ENCODE data around the gene ADAMTSL1. TPM values are rescaled to one million over a fixed set of nuclear protein-coding genes. Genes with fewer than 3 reads are reported as not detected.

Gene ADAMTSL1
- total RNA-seq, 4 donors from 2014 or later, result 0.32 to 2.3 (median 1.3) TPM

DNA sequence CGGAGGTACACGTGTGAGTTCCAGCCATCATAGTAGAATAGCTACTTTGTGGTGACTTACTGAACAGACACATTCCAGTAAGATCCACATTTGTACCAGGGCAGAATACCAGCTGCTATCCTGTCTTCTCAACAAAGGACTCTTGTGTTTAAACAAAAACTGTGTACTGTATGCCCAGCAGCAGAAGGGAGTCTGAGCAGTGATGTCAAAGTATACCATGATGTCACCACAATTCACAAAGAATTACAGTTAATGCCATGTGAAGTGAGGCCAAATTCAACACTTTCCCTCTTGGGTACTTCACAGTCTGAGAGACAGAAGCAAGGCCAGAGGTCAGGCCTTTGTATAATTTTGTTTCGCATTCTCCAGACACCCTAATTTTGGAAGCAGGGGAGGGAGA lies 137.0 kb downstream of the ADAMTSL1 start:
- no peak overlapping the region for H3K27ac ChIP-seq
- TF ChIP-seq POLR2A (IDR thresholded peaks at IDR 0.05) (no peak), POLR2AphosphoS5 (IDR thresholded peaks at IDR 0.05) (no peak), EP300 (IDR thresholded peaks at IDR 0.05) (no peak)
- TF ChIP-seq, protein P1, sequence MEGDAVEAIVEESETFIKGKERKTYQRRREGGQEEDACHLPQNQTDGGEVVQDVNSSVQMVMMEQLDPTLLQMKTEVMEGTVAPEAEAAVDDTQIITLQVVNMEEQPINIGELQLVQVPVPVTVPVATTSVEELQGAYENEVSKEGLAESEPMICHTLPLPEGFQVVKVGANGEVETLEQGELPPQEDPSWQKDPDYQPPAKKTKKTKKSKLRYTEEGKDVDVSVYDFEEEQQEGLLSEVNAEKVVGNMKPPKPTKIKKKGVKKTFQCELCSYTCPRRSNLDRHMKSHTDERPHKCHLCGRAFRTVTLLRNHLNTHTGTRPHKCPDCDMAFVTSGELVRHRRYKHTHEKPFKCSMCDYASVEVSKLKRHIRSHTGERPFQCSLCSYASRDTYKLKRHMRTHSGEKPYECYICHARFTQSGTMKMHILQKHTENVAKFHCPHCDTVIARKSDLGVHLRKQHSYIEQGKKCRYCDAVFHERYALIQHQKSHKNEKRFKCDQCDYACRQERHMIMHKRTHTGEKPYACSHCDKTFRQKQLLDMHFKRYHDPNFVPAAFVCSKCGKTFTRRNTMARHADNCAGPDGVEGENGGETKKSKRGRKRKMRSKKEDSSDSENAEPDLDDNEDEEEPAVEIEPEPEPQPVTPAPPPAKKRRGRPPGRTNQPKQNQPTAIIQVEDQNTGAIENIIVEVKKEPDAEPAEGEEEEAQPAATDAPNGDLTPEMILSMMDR (IDR thresholded peaks at IDR 0.05), result no peak
- H3K4me1 ChIP-seq, result peaks cover 3% of the 10 kb centered on the region
- DNase-seq (ENCODE audit: low spot score in 2 of 2), result no peak
- no peak overlapping the region for H3K4me3 ChIP-seq
- H3K36me3 ChIP-seq, result no peaks in the 10 kb centered on the region
- H3K9me3 ChIP-seq, result no peaks in the 10 kb centered on the region
- H3K27me3 ChIP-seq, result no peaks in the 10 kb centered on the region
- WGBS, result 80% methylated on average over 3 of the region's 3 CpGs

GRCh38 chr9:18611971-18612370 lies 138.0 kb downstream of the ADAMTSL1 start:
- Histone ChIP-seq H3K27ac (no peak overlapping the region), H3K4me3 (no peak overlapping the region), H3K4me1 (no peaks in the 10 kb centered on the region), H3K36me3 (no peaks in the 10 kb centered on the region), H3K27me3 (no peaks in the 10 kb centered on the region), H3K9me3 (no peaks in the 10 kb centered on the region)
- no peak for TF ChIP-seq EP300 (IDR thresholded peaks at IDR 0.05)
- TF ChIP-seq, protein P1 (IDR thresholded peaks at IDR 0.05), result no peak
- no peak for TF ChIP-seq POLR2AphosphoS5 (IDR thresholded peaks at IDR 0.05)
- TF ChIP-seq POLR2A (IDR thresholded peaks at IDR 0.05), result no peak
- no peak for DNase-seq (ENCODE audit: low spot score in 2 of 2)

- no peak overlapping the region for H3K27ac ChIP-seq
- no peak overlapping the region for H3K4me3 ChIP-seq
- no peaks in the 10 kb centered on the region for H3K4me1 ChIP-seq
- no peak for DNase-seq (ENCODE audit: low spot score in 2 of 2)
- H3K27me3 ChIP-seq, result no peaks in the 10 kb centered on the region
- WGBS, result 90% methylated on average over 6 of the region's 6 CpGs
- TF ChIP-seq POLR2AphosphoS5 (IDR thresholded peaks at IDR 0.05) (no peak), EP300 (IDR thresholded peaks at IDR 0.05) (no peak), POLR2A (IDR thresholded peaks at IDR 0.05) (no peak)
- TF ChIP-seq, protein P1 (IDR thresholded peaks at IDR 0.05), result no peak
- no peaks in the 10 kb centered on the region for H3K9me3 ChIP-seq
- no peaks in the 10 kb centered on the region for H3K36me3 ChIP-seq
These were observed 140.2 kb downstream of the ADAMTSL1 start for GRCh38 chr9:18614116-18614515.

DNA sequence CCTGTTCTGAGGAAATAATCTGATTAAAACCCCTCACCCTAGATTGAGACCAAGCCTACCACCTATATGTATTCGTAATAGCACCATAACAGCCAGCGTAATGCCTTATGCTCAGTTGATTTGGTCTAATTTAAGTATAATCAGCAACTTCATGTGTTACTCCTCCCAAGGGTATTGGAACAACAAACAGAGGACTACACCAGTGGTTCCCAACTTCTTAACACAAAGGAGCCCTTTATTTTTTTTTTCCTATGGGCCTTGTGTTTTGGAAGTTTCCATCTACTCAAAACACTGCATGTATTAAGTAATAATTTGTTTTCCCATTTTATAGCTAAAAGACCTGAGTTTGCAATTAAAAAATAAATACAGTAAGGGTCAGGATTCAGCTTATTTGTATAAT lies 140.7 kb downstream of the ADAMTSL1 start:
- Histone ChIP-seq H3K36me3 (no peaks in the 10 kb centered on the region), H3K27me3 (no peaks in the 10 kb centered on the region), H3K4me1 (no peaks in the 10 kb centered on the region), H3K27ac (no peak overlapping the region), H3K4me3 (no peak overlapping the region), H3K9me3 (no peaks in the 10 kb centered on the region)
- 89% methylated on average over 2 of the region's 2 CpGs for WGBS
- TF ChIP-seq, protein P1 (IDR thresholded peaks at IDR 0.05), result no peak
- TF ChIP-seq EP300 (IDR thresholded peaks at IDR 0.05), result no peak
- no peak for TF ChIP-seq POLR2A (IDR thresholded peaks at IDR 0.05)
- no peak for TF ChIP-seq POLR2AphosphoS5 (IDR thresholded peaks at IDR 0.05)
- DNase-seq (ENCODE audit: low spot score in 2 of 2), result no peak

DNA sequence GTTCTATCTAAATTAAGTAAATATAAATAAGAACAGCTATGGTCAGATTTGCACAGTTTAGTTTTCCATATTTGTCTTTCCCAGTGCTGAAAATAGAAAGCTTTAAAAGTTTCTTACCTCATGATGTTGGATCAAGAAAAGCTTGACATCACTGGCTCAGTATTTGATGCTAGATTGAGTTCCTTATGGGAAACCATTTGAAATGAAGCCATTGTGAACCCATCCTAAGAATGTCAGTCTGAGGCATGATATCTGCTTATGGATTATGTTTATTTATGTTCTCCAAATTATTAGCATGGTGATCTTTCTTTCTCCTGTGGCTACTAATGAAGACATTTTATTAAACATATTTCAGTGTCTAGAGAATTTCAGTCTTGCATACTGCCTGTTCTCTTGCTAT lies 143.0 kb downstream of the ADAMTSL1 start:
- Histone ChIP-seq H3K27me3 (no peaks in the 10 kb centered on the region), H3K4me3 (no peak overlapping the region), H3K4me1 (no peaks in the 10 kb centered on the region), H3K36me3 (no peaks in the 10 kb centered on the region), H3K27ac (no peak overlapping the region), H3K9me3 (no peaks in the 10 kb centered on the region)
- TF ChIP-seq, protein P1 (IDR thresholded peaks at IDR 0.05), result no peak
- no peak for TF ChIP-seq POLR2A (IDR thresholded peaks at IDR 0.05)
- TF ChIP-seq POLR2AphosphoS5 (IDR thresholded peaks at IDR 0.05), result no peak
- no peak for TF ChIP-seq EP300 (IDR thresholded peaks at IDR 0.05)
- no peak for DNase-seq (ENCODE audit: low spot score in 2 of 2)

All from suprapubic skin (tissue), 4 donors.